ENCODE measurements around the gene ARID3A. TPM values are rescaled to one million over a fixed set of nuclear protein-coding genes. Genes with fewer than 3 reads are reported as not detected.

Gene ARID3A
- total and polyA plus RNA-seq, 12 donors = 1.6 to 10.2 (median 7.4) TPM

GRCh38 chr19:1007399-1008251 is 81.8 kb downstream of the ARID3A start:
- 88 to 95% (median 92%) methylated on average over 20 to 73 of the region's 73 CpGs for WGBS, 4 donors
- H3K4me3 ChIP-seq = no peak overlapping the region
- intact Hi-C loops (cut with DNase I) = no loop called here
- TF ChIP-seq POLR2A (IDR thresholded peaks at IDR 0.05) = no peak
- TF ChIP-seq CTCF (IDR thresholded peaks at IDR 0.05) = no peak
- H3K36me3 ChIP-seq (replicated peaks in 1 of 2) = peaks cover 0 to 32% of the 10 kb centered on the region in 2 donors
- no peaks in the 10 kb centered on the region for H3K27me3 ChIP-seq
- no peak overlapping the region for H3K27ac ChIP-seq
- no peaks in the 10 kb centered on the region for H3K9me3 ChIP-seq (replicated peaks in 1 of 3)
- no peak for DNase-seq
- H3K4me1 ChIP-seq (replicated peaks in 1 of 2) = no peaks in the 10 kb centered on the region

- Histone ChIP-seq H3K9me3 (replicated peaks in 1 of 3) (no peaks in the 10 kb centered on the region), H3K27me3 (no peaks in the 10 kb centered on the region), H3K4me1 (replicated peaks in 1 of 2) (no peaks in the 10 kb centered on the region), H3K4me3 (no peak overlapping the region), H3K36me3 (replicated peaks in 1 of 2) (peaks cover 0 to 40% of the 10 kb centered on the region in 2 donors), H3K27ac (no peak overlapping the region)
- no peak for TF ChIP-seq CTCF (IDR thresholded peaks at IDR 0.05)
- TF ChIP-seq POLR2A (IDR thresholded peaks at IDR 0.05) = no peak
- DNase-seq = no peak
- intact Hi-C loops (cut with DNase I) = no loop called here
- 90 to 95% (median 91%) methylated on average over 14 to 45 of the region's 45 CpGs for WGBS, 4 donors
These were observed 82.6 kb downstream of the ARID3A start for GRCh38 chr19:1008268-1009040.

- Histone ChIP-seq H3K4me1 (replicated peaks in 1 of 2) (no peaks in the 10 kb centered on the region), H3K27ac (no peak overlapping the region), H3K4me3 (no peak overlapping the region), H3K36me3 (replicated peaks in 1 of 2) (peaks cover 0 to 48% of the 10 kb centered on the region in 2 donors), H3K9me3 (replicated peaks in 1 of 3) (no peaks in the 10 kb centered on the region), H3K27me3 (no peaks in the 10 kb centered on the region)
- WGBS, 4 donors = 82 to 94% (median 87%) methylated on average over 33 to 92 of the region's 92 CpGs
- DNase-seq = no peak
- no peak for TF ChIP-seq POLR2A (IDR thresholded peaks at IDR 0.05)
- no peak for TF ChIP-seq CTCF (IDR thresholded peaks at IDR 0.05)
- intact Hi-C loops (cut with DNase I) = no loop called here
These were observed 83.5 kb downstream of the ARID3A start for GRCh38 chr19:1009041-1009980.
